NK-92 (cell line): Measurements from ENCODE around the gene PTPRN2.
"Not testable (repeated sequence)": the region's sequence is repeated elsewhere in the genome, so short reads cannot be mapped to it uniquely, and the experiment has no call there.

Experiments
- DNase-seq: peaks from one replicate; lab custom pipeline; 2025; ENCODE audit not compliant: unreplicated experiment; lab: John Stamatoyannopoulos, UW

PTPRN2 gene

GRCh38 chr7:157577061-157577460 is 1010.6 kb downstream of the PTPRN2 start:
- no peak for DNase-seq

GRCh38 chr7:157576415-157576814 is 1011.2 kb downstream of the PTPRN2 start:
- no peak for DNase-seq

GRCh38 chr7:157575777-157576176 is 1011.8 kb downstream of the PTPRN2 start:
- DNase-seq = no peak

GRCh38 chr7:157574914-157575586 is 1012.6 kb downstream of the PTPRN2 start:
- DNase-seq = no peak

GRCh38 chr7:157574120-157574825 is 1013.4 kb downstream of the PTPRN2 start:
- no peak for DNase-seq

GRCh38 chr7:157573244-157573643 is 1014.4 kb downstream of the PTPRN2 start:
- no peak for DNase-seq

- no peak for DNase-seq
Measured at GRCh38 chr7:157572622-157573021, 1015.0 kb downstream of the PTPRN2 start.

GRCh38 chr7:157570531-157571200 is 1017.0 kb downstream of the PTPRN2 start:
- no peak for DNase-seq

GRCh38 chr7:157569967-157570366 is 1017.7 kb downstream of the PTPRN2 start:
- no peak for DNase-seq

GRCh38 chr7:157568770-157569584 is 1018.6 kb downstream of the PTPRN2 start:
- DNase-seq = no peak

GRCh38 chr7:157568106-157568769 is 1019.4 kb downstream of the PTPRN2 start:
- DNase-seq = no peak

GRCh38 chr7:157567666-157568065 is 1020.0 kb downstream of the PTPRN2 start:
- no peak for DNase-seq

GRCh38 chr7:157566631-157567006 is 1021.0 kb downstream of the PTPRN2 start:
- DNase-seq = no peak

GRCh38 chr7:157565981-157566630 is 1021.5 kb downstream of the PTPRN2 start:
- DNase-seq = no peak

- no peak for DNase-seq
Measured at GRCh38 chr7:157565201-157565626, 1022.4 kb downstream of the PTPRN2 start.

- no peak for DNase-seq
Measured at GRCh38 chr7:157564517-157565177, 1023.0 kb downstream of the PTPRN2 start.

GRCh38 chr7:157563467-157564135 is 1024.0 kb downstream of the PTPRN2 start:
- not testable (repeated sequence) for DNase-seq

- not testable (repeated sequence) for DNase-seq
Measured at GRCh38 chr7:157562522-157563398, 1024.9 kb downstream of the PTPRN2 start.
